Measurements from ENCODE around the gene TSPAN5.

TSPAN5 gene

DNA sequence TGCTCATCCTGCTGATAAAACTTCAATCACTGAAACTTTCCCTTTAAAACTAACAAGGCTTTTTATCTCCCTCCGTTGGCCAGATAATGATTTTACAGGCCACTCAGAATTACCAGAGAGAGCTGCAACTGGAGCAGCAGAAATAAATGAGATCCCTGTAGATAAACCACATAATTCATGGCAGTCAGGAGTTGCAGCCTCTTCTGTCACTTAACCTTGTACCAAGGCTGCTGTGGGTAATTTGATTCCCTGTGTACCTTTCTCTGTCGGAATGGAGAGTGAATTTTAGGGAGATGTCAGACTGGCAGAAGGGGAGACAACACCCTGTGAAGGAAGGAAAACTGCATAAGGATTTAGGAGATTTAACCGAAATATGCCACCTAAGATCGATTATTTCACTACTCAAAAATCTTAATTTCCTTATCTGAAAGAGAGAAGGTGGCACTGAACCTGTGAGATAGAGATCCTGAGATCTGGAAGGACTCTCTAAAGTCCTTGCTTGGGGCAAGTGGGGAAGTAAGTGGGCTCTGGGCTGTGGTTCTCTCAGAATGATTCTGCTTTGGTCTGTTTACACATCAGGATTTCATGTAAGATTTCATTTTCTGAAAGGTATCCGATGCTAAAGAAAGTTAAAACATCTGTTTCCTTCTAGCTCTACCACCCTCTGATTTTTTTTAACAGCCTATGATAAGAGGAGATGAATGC is 14.3 kb upstream of the TSPAN5 start:
- no peak for DNase-seq

DNA sequence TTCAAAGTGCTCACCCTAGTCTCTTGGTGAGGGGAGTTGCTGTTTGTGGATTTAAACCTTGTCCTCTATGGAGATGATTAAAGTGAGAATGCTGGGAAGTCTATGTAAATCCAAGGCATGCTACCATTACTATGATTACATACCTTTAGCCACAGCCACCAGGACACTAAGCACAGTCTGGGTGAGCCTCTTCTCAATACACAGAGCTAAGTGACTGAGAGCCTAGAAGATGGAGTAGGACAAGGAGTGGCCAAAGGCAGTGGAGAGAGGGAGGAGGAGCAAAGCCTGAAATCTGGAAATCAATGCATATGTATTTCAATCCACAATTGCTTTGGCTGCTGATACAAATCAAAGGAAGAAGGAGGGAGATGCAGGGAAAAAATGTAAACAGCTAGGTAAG is 12.7 kb upstream of the TSPAN5 start:
- no peak for DNase-seq

DNA sequence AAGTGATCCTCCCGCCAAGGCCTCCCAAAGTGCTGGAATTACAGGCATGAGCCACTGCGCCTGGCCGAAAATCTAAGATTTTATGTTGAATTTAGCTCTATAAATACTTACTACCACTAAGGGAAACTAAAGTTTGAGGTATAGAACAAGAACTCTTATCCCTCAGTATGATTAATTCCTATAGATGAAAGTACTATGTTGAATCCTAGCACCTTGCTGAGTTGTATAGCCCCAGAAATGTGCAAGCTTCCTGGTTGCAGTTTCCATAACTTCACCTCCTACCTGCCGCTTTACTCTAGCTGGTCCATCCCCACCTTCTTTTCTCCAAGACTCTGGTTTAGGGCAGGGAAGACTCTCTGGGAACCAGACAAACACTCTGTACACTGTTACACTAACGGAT is 11.8 kb upstream of the TSPAN5 start:
- DNase-seq, result no peak

DNA sequence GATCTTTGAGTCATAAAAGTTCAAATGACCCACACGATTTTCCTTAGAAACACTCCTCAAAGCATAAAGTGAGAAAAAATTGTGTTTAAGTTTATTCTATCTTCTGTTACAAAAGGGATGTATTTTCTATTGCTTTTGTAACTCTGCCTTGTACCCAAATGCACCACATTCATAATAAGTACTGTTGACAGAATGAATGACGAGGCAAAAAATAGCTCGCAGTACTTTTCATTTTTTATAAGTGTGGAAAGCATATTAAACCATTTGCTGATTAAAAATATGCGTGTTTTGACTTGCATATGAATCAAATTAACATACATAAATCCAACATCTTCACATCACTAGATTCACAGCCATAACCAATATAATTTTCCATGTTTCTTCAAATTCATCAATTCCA is 11.2 kb upstream of the TSPAN5 start:
- DNase-seq, result no peak

DNA sequence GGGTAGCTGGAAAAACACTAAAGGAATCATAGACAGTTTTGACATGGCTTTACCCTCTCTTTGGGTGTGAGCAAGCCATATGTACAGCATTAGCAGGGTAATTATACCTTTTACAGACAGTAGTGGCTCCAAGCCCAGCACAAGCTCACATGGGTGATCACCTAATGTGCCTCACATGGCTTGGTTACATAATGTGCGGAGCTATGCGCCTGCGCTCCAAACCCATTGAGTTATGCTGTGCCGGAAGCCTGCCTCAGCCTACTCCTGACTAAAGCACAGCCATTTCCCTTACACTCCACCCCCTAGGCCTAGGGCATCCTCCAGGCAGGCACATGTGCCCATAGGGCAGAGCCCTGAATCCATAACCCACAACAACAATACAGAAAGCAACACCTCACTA is 6.5 kb upstream of the TSPAN5 start:
- no peak for DNase-seq

DNA sequence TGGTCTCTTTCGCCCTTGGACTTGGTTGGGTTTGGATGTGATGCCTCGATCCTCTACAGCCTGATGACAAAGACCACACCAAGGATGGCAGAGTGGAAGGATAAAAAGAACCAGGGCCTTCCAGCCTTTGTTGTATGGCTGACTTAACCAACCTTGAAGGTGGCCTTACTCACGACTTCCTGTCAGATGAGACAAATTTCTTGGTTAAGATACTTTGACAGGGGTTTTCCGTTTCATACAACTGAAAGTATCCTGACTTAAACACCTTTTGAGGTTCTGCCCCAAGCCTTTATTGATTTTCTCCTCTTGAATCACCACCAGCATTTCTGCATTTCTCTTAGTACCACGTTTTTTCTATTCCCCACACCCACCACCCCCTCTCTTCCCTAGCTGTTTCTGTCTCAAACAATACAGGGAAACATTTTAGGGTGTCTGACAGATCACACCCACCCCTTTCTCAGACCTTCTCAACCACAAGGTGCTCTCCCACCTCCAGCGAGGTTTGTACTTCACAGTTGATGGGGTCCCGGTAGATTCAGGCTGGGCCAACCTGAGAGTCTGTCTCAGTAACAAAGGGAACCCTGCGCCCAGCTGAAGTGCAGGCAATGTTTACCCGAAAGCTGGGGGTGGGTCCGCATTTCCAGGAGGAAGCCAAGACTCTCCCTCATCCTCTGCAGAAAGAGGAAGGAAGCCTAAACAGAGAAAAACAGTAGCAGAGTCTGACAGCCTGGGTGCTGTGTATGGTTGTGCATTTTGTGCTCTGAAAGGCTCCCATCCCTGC is 5.0 kb upstream of the TSPAN5 start:
- DNase-seq, result no peak

DNA sequence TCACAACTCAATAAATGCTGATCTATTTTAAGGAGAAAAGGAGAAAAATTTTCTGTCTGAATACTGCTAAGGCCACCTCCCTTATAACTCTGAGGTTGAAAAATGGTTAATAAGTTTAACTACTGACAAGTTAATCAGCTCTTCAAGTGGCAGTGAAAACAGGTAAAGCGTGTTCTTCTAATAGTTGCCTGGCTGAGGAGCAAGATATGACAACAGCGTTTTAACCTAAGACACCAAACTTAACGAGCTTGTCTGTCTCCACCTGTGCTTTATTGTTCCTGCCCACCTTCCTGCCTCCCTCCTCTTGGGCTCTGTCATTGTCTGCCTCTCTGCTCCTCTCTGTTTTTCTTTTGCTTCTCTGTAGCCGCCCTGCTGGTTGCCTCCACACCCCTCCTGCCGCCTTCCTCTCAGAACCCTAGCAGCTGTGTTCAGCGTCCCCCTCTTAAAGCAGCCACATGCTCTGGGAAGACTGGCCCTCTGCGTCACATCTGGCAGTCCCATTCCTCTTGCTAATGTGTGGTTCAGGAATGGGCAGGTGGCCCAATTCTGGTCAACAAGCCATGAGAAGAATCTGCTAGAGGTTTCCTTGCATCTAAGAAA is 4.3 kb upstream of the TSPAN5 start:
- DNase-seq, result no peak

DNA sequence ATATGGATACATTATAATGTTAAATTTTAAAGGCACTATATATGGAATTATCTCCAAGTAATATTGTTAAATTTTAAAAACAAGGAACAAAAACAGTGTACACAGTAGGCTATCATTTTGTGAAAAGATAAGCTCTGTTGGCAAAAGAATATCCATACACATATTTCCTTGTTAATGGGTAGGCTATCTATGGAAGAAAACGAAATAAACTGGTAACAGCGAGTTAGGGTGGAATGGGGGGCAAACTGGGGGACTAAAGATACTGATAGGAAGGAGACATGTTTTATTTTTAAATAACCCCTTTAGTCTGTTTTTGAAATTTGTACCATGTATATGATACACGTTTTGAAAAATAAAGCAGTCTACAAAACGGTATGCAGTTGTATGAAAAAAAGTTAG is 3.6 kb upstream of the TSPAN5 start:
- no peak for DNase-seq

DNA sequence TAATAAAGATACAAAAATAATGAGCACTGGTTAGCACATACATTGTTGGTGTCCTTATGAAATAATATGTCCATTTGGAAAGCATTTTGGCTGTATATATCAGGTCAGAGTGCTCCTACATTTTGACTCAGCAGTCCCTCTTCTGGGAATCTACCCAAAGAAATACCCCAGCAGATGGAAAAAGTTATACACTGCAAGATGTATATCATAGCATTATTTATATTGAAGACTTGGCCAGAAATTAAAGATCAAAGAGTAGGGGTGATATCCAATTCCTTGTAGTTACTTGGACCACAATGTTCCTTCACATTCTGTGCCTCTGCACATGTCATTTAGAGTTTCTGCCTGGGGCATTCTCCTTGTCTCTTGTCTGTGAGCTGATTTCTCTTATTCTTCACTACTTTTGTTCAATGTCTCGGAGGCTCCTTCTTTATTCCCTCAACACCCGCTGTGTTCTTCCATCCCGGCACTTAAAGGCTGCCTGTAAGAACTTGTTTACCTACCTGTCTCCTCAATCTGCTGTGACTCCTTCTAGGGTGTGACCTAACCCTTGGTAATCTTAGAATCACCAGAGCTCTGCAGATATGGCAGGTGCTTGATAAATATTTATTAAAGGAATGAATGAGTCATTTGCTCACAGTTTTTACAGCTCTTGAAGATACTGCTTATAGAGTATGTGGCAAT is 3.1 kb upstream of the TSPAN5 start:
- no peak for DNase-seq

DNA sequence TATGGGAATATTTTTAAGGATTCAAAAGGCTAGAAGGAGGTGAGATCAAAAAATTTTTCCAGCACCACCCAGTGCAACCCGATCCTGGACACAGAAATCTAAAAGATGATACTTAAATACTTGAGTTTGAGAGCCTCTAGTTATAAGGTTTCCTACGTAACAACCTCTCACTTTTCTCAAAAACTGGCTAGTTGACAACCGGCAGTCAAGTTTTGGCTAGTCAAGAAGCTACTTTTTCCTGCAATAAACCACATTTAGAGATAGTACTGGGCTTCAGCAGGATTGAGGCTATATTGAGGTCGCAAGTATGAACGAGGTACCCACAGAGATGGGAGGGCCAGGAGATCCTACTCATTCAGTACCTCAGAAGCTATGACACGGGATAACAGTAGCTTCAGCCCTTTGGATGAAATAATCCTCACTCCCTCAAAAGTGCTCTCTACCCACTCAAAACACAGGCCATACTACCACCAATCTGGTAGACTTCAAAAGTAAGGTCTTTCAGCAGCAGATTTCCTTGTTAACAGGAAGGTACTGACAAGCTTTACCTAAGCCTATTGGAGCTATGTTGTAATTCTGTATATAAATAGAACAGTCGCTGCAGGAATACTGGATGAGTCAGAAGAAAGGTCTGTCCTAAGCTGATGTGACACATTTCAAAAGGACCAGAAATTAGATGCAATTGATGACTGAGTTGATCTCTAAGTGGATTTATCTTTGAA is 1.5 kb upstream of the TSPAN5 start:
- no peak for DNase-seq

DNA sequence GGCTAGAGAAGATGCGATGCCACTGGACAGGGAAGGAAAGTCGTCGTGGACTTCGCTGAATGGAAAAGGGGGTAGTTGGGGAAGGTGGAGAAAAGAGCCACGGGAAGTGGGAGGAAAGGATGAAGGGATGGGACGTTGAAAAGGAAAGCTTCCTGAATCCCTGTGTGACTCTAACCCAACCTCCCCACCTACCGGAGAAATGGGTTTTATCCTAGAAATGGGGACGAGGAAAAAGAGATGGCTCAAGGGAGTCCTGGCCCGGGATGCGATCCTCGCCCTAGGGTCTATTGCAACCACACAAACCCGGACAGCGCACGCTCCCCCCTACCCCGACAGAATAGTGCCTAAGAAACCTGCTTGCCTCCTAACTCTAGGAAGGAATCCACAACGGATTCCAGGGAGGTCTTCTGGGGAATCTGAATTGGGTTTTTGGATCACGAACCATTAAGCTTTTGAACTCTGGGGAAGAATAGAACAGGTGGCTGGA is 738 bp upstream of the TSPAN5 start:
- DNase-seq, result peak; percentile 3

DNA sequence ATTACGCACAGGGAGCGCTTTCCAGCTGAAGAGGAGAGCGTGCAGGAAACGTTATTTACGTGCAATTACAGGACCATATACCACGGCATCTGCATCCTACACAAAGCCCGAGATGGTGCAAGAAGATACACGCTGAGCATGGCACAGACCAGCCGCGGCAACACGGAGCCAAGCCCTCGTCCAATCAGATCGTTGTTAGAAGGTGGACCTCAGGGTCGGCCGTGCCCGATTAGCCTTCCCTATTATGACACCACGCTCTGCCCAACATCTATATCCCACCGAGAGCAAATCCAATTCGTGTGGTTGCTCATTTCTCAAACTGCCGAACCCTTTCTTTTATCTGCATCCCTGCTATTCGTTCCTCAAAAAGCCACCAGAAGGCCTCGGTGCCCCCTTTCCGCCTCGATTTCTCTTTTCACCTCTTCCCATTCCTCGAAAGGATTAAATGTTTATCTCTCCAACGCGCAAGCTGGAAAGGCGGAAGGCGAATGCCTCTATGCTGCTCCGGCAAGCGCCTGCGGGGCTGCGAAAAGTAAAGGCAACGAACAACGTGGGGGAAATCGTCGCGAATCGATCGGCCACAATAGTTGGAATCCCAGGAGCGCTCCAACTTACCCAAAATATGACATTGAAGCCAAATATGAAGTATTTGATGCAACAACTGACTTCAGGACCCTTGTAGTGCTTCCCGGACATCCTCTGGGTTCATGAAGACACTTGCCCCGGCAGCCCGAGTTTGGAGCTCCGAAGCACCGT is 702 bp downstream of the TSPAN5 start:
- DNase-seq, result no peak

DNA sequence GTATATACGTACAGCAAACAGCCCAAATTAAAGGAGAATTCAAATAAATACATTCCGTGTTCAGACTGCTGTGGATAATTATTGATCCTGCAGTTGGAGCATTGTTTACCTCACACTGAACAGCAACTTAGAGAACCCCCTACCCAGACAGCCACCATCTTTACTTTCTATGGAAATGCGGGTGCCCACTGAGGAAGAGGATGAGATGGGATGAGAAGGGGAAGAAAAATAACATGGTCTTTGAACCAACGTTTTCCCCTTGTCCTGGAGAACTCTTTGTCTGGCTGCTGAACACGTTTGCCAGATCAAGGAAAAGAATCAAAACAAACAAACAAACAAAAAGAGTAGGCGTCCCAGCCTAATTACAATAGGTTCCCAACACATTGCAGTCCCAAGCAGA is 1.5 kb downstream of the TSPAN5 start:
- no peak for DNase-seq

DNA sequence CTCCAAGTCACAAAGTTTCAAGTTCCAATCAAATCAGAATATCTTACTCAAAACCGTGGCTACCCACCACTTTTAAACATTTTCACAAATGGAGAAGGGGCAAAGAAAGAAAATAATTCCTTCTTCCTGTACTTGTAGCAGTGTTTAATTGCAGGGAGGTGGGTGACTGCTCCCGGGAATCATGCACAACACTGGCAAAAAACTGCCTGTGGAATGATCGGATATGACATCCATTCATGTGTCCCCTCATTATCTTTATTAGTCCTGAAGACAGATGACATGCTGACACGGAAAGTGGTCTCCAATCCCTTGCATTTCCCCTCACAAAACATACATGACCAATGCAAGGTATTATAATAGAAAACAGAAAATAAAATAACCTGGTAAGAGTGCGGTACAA is 2.0 kb downstream of the TSPAN5 start:
- DNase-seq, result no peak

DNA sequence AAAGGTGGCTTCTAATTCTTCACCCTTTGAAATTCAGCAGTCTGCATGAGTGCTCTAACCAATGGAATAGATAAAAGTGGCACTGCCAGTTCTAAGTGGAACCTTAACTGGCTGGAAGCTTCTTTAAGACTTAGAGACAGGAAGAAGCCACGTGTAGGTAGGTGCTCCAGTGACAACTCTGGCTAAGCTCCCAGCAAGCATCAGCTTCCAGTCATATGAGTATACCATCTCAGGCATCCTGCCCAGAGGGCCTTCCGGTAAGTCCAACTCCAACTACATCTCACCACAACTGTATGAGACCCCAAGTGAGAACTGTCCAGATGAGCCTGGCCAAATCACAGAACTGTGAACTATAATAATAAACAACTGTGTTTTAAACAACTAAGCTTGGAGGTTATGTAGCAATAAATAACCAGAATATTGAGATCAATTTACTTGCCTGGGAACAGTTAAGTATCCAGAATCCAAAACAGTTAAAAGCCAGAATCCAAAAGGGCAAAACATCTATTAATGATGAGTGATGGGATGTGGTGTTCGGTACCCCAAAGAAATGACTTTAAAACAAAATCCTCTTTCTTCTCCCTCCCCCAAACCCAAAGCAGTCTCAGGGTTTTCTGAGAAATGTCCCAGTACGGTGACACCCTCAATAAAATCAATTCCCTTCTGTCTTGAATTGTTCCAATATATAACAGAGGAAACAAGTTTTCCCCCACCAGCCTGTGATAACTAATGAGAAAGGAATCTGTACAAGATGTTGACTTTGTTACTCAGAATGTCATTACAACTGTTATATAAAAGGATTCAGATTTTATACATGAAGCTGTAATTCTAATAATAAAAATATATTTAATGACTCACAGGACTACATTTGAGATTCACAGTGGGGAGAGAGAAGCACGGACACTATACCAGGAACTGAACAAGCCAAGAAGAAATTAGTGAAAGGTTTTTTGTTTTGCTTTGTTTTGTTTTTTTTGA is 4.2 kb downstream of the TSPAN5 start:
- DNase-seq, result no peak

DNA sequence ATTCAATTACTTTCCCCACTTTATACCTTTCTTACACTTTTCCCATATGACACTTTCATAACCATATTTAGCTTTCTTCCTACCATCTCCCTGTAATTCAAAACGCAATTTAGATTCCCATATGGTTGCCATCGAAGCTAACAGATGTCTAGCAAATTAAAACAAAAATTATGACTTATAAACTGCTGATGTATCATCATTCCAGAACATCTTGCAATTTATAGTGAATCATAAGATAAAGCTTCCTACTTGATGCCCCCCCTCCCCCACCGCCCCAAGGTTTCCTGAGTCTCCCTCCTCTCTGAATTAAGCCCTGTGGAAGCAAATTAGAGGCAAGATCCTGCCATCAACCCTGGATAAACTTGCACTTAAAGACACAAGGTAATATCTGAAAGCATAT is 5.4 kb downstream of the TSPAN5 start:
- DNase-seq, result no peak

DNA sequence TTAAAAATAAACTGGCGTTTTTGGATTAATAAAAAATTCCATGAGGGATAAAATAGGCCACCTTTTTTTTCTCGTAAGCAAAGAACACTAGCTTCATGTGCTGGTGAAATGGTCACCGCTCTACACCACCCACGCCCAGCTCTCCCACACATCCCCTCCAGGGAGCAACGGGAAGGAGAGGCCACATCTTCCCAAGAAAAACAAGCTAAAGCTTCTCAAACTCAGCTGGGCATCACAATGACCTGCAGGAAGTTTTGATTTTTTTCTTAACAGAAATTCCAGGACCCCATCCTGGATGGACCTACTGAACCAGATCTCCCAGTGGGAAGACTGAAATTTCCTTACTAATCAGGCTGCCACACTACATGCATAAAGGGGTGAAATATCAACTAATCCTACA is 9.8 kb downstream of the TSPAN5 start:
- DNase-seq, result no peak

DNA sequence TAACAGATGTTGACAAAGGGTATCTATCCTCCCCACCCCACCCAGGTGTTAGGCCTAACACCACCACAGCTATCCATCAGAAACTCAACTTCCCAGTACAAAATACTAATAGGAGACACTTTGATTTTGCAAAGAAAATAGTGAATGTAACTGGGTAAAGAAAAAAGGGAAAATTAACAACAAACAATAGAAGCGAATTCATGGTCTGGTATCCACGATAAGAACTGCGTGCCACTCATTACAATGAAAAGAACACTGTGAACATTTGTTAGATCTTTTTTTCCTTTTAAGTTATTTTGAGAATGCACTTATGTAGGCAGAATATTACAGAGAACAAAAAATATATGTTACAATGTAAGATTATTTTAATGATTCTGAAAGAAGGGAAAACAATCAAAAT is 12.0 kb downstream of the TSPAN5 start:
- no peak for DNase-seq

DNA sequence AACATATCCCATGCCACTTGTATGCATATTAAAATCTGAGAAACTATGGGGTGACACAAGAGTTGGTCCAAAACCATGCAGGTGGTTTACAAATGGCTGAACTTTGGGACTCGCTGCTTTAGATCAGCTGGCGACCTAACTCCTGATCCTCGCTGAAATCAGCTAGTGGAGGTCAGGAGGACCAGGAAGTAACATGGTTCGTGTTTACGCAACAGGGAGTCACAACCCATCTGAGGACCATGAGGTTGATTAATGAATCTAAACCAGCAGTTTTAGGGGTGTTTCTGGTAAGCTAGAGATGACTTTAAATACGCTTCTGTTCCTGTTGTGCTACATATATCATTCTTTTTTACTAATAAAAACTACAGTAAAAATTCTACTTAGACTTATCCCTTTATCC is 12.9 kb downstream of the TSPAN5 start:
- no peak for DNase-seq

DNA sequence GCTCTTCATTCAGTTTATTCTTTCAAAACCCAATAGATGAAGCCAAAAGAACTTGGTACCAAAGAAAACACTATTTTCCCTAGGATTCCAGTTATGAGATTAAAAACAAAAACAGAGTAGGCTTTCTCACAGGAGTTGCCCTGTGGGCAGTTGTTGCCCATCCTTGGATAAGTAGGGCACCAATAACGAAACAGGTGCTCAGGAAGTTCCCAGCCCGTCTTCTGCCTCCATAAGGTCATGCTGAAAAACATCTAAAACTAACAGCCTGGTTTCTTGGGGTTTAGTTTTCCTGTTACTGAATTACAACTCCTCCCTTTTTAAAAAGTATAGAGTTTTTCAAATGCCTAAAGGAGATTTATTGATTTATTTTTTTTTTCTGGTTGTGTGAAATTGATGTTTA is 14.7 kb downstream of the TSPAN5 start:
- no peak for DNase-seq

DNA sequence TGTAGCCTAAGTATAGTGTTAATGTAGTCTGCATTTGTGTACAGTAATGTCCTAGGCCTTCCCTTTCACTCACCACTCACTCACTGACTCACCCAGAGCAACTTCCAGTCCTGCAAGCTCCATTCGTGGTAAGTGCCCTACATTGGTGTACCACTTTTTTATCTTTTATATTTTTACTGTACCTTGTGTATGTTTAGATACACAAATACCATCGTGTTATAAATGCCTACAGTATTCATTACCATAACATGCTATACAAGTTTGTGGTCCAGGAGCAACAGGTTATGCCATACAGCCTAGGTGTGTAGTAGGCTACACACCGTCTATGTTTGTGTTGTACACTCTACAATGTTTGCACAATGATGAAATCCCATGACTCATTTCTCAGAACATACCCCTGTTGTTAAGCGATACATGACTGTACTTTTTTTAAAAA is 15.4 kb downstream of the TSPAN5 start:
- no peak for DNase-seq
